SU-DHL-6 (cell line): Measurements from ENCODE around the gene ST8SIA2.

Experiments
- H2AFZ ChIP-seq: fragments of 200-600 bp; sonication (generic); 2 replicates; pipeline ENCODE4 v1.6.1; 2014; ENCODE audit warnings: low read depth, mild to moderate bottlenecking, moderate library complexity, mixed read lengths, antibody characterized with exemption, low read length; ENCODE audit not compliant: severe bottlenecking
- H3F3A ChIP-seq: fragments of 200-600 bp; shearing (Covaris generic); 2 replicates; pipeline ENCODE4 v1.6.0; 2016; ENCODE audit warnings: antibody characterized with exemption, mild to moderate bottlenecking; ENCODE audit not compliant: insufficient read depth
- H3K27ac ChIP-seq: fragments of 200-600 bp; sonication (generic); 2 replicates; pipeline ENCODE4 v1.5.1; 2016; ENCODE audit warnings: low read depth, mild to moderate bottlenecking, low read length, moderate library complexity, mixed read lengths
- H3K27me3 ChIP-seq: fragments of 200-600 bp; sonication (generic), shearing (Covaris generic); 2 replicates; pipeline ENCODE4 v1.6.0; 2014; ENCODE audit warnings: mild to moderate bottlenecking, low read length
- H3K36me3 ChIP-seq: fragments of 200-600 bp; sonication (generic); 2 replicates; pipeline ENCODE4 v1.6.1; 2014; ENCODE audit warnings: mild to moderate bottlenecking, low read length, mixed read lengths
- H3K4me2 ChIP-seq: fragments of 300-600, 200-600 bp; shearing (Covaris generic), sonication (generic); 2 replicates; pipeline ENCODE4 v1.6.0; 2014; ENCODE audit warnings: low read length, low read depth, mild to moderate bottlenecking; ENCODE audit not compliant: poor library complexity, severe bottlenecking
- H3K4me3 ChIP-seq: fragments of 200-600 bp; sonication (generic); 2 replicates; pipeline ENCODE4 v1.5.1; 2014; ENCODE audit warnings: antibody characterized with exemption, low read length, mild to moderate bottlenecking, mixed read lengths; ENCODE audit not compliant: insufficient read depth, poor library complexity, severe bottlenecking
- H3K79me2 ChIP-seq: fragments of 200-600 bp; sonication (generic); 2 replicates; pipeline ENCODE4 v1.6.1; 2014; ENCODE audit warnings: mild to moderate bottlenecking, low read length, moderate library complexity; ENCODE audit not compliant: insufficient read depth
- H3K9ac ChIP-seq: fragments of 200-600 bp; sonication (generic); 2 replicates; pipeline ENCODE4 v1.7.0; 2014; ENCODE audit warnings: mild to moderate bottlenecking, low read length
- H3K9me2 ChIP-seq: fragments of 200-600 bp; sonication (generic); replicated peaks from 2 replicates; pipeline ENCODE4 v1.6.1; 2014; ENCODE audit warnings: low read length; ENCODE audit not compliant: insufficient read depth
- H3K9me3 ChIP-seq: fragments of 200-600 bp; sonication (generic); 2 replicates; pipeline ENCODE4 v1.6.1; 2014; ENCODE audit warnings: low read length, mixed read lengths; ENCODE audit not compliant: insufficient read depth
- H4K20me1 ChIP-seq: fragments of 200-600 bp; sonication (generic); 2 replicates; pipeline ENCODE4 v1.6.1; 2014; ENCODE audit warnings: low read depth, mild to moderate bottlenecking, antibody characterized with exemption, low read length, moderate library complexity, mixed read lengths
- CTCF ChIP-seq: fragments of 200-600 bp; sonication (generic); IDR thresholded peaks from one replicate; pipeline ENCODE4 v1.5.1; 2017; ENCODE audit warnings: antibody characterized with exemption, mild to moderate bottlenecking, low read length, moderate library complexity; ENCODE audit not compliant: insufficient read depth, poor library complexity, severe bottlenecking
- EZH2phosphoT487 ChIP-seq: fragments of 200-600 bp; sonication (generic), shearing (Covaris generic); conservative IDR thresholded peaks from 2 replicates; pipeline ENCODE4 v1.6.1; 2018; ENCODE audit warnings: mild to moderate bottlenecking, antibody characterized with exemption, low read length, moderate library complexity, mixed read lengths

ST8SIA2 gene

GRCh38 chr15:92355307-92355706, 38.4 kb upstream of the ST8SIA2 start:
- no peak for TF ChIP-seq CTCF
- TF ChIP-seq EZH2phosphoT487 = no peak
- Histone ChIP-seq H3K36me3 (no peaks in the 10 kb centered on the region), H3K4me2 (no peak overlapping the region), H3K4me3 (no peak overlapping the region), H3K79me2 (no peaks in the 10 kb centered on the region), H3K27ac (no peak overlapping the region), H3K9me3 (no peaks in the 10 kb centered on the region), H3F3A (no peaks in the 10 kb centered on the region), H2AFZ (no peak overlapping the region), H3K9me2 (no peaks in the 10 kb centered on the region), H4K20me1 (no peaks in the 10 kb centered on the region), H3K9ac (no peak overlapping the region), H3K27me3 (no peaks in the 10 kb centered on the region)

GRCh38 chr15:92361321-92362000, 32.2 kb upstream of the ST8SIA2 start:
- Histone ChIP-seq H3K9ac (no peak overlapping the region), H3K4me2 (no peak overlapping the region), H3K27ac (no peak overlapping the region), H3K27me3 (no peaks in the 10 kb centered on the region), H4K20me1 (no peaks in the 10 kb centered on the region), H3F3A (no peaks in the 10 kb centered on the region), H3K9me2 (no peaks in the 10 kb centered on the region), H3K4me3 (no peak overlapping the region), H3K36me3 (no peaks in the 10 kb centered on the region), H3K9me3 (no peaks in the 10 kb centered on the region), H3K79me2 (no peaks in the 10 kb centered on the region), H2AFZ (no peak overlapping the region)
- TF ChIP-seq CTCF = no peak
- no peak for TF ChIP-seq EZH2phosphoT487

- H3F3A ChIP-seq = no peaks in the 10 kb centered on the region
- H3K79me2 ChIP-seq = no peaks in the 10 kb centered on the region
- H3K9me2 ChIP-seq = no peaks in the 10 kb centered on the region
- no peak overlapping the region for H3K9ac ChIP-seq
- no peak overlapping the region for H3K4me3 ChIP-seq
- H3K27me3 ChIP-seq = no peaks in the 10 kb centered on the region
- no peak for TF ChIP-seq CTCF
- TF ChIP-seq EZH2phosphoT487 = no peak
- H3K36me3 ChIP-seq = no peaks in the 10 kb centered on the region
- H3K27ac ChIP-seq = no peak overlapping the region
- H3K9me3 ChIP-seq = no peaks in the 10 kb centered on the region
- no peak overlapping the region for H3K4me2 ChIP-seq
- no peak overlapping the region for H2AFZ ChIP-seq
- H4K20me1 ChIP-seq = no peaks in the 10 kb centered on the region
These were observed 31.7 kb upstream of the ST8SIA2 start for GRCh38 chr15:92362001-92362350.
